Measurements from ENCODE around the gene DDX41. TPM values are rescaled to one million over a fixed set of nuclear protein-coding genes. Genes with fewer than 3 reads are reported as not detected.

DDX41 gene
- total RNA-seq, 1 donor from 2014 or later = 174 TPM

- TF ChIP-seq CTCF (conservative IDR thresholded peaks at IDR 0.05; ENCODE audit: low read depth, low read length) = no peak
- no peak overlapping the region for H3K4me3 ChIP-seq (ENCODE audit: low read depth, low read length)
- no peak for DNase-seq (ENCODE audit: low read depth)
Observed at GRCh38 chr5:177524539-177524900, 7.8 kb upstream of the DDX41 start.

GRCh38 chr5:177523711-177524538 lies 7.2 kb upstream of the DDX41 start:
- TF ChIP-seq CTCF (conservative IDR thresholded peaks at IDR 0.05; ENCODE audit: low read depth, low read length) = no peak
- no peak for DNase-seq (ENCODE audit: low read depth)

GRCh38 chr5:177520916-177521513 lies 4.3 kb upstream of the DDX41 start:
- peak; percentile 30 for TF ChIP-seq CTCF (conservative IDR thresholded peaks at IDR 0.05; ENCODE audit: low read depth, low read length)
- no peak overlapping the region for H3K4me3 ChIP-seq (ENCODE audit: low read depth, low read length)
- DNase-seq (ENCODE audit: low read depth) = no peak

More at GRCh38 chr5:177523711-177524538, 7.2 kb upstream of the DDX41 start:
- no peak overlapping the region for H3K4me3 ChIP-seq (ENCODE audit: low read depth, low read length)

GRCh38 chr5:177520271-177520670 lies 3.5 kb upstream of the DDX41 start:
- no peak for TF ChIP-seq CTCF (conservative IDR thresholded peaks at IDR 0.05; ENCODE audit: low read depth, low read length)
- DNase-seq (ENCODE audit: low read depth) = no peak
- H3K4me3 ChIP-seq (ENCODE audit: low read depth, low read length) = no peak overlapping the region

- DNase-seq (ENCODE audit: low read depth) = no peak
- H3K4me3 ChIP-seq (ENCODE audit: low read depth, low read length) = no peak overlapping the region
- no peak for TF ChIP-seq CTCF (conservative IDR thresholded peaks at IDR 0.05; ENCODE audit: low read depth, low read length)
Observed at GRCh38 chr5:177519463-177520235, 2.9 kb upstream of the DDX41 start.

GRCh38 chr5:177515580-177515979 lies 1.2 kb downstream of the DDX41 start:
- TF ChIP-seq CTCF (conservative IDR thresholded peaks at IDR 0.05; ENCODE audit: low read depth, low read length) = no peak
- DNase-seq (ENCODE audit: low read depth) = no peak
- H3K4me3 ChIP-seq (ENCODE audit: low read depth, low read length) = peak overlapping the region; percentile 98
